Loucy (cell line): Measurements from ENCODE around the gene SLC10A7.

Experiments used
- CTCF ChIP-seq: fragments of 200-600 bp; sonication (generic); conservative IDR thresholded peaks from 2 replicates; pipeline ENCODE4 v1.5.1; 2014; ENCODE audit warnings: mild to moderate bottlenecking, antibody characterized with exemption, low read length
- EZH2phosphoT487 ChIP-seq: fragments of 200-600 bp; IDR thresholded peaks from 2 replicates; pipeline ENCODE4 v1.6.1; 2018; ENCODE audit warnings: antibody characterized with exemption, mild to moderate bottlenecking, moderate library complexity, borderline replicate concordance

GRCh38 chr4:146550161-146550560 is 28.4 kb upstream of the SLC10A7 start:
- TF ChIP-seq CTCF = no peak
- TF ChIP-seq EZH2phosphoT487 = no peak
